Bronchial epithelial cell (primary cell): ENCODE data around the gene FOS. TPM values are rescaled to one million over a fixed set of nuclear protein-coding genes. Genes with fewer than 3 reads are reported as not detected.

Experiments used
- DNase-seq: peaks from one replicate; pipeline ENCODE4 v3.0.0-alpha.2; 2010; ENCODE audit warnings: low read depth
- FAIRE-seq: peaks from 2 replicates; lab custom pipeline; 2011; peaks lifted over from hg19 to GRCh38; lab: Jason Lieb, UNC
- H3K27me3 ChIP-seq: 2 replicates; pipeline ENCODE4 v1.5.1; 2011; ENCODE audit warnings: low read length; ENCODE audit not compliant: control insufficient read depth, insufficient read depth
- H3K36me3 ChIP-seq: 2 replicates; pipeline ENCODE4 v1.5.1; 2011; ENCODE audit warnings: low read length; ENCODE audit not compliant: control insufficient read depth, insufficient read depth
- H3K4me3 ChIP-seq: 2 replicates; pipeline ENCODE4 v1.5.1; 2011; ENCODE audit warnings: mild to moderate bottlenecking, low read depth, low read length, control low read depth
- CTCF ChIP-seq: IDR thresholded peaks from 2 replicates; pipeline ENCODE4 v1.5.1; 2011; ENCODE audit warnings: mild to moderate bottlenecking, moderate library complexity, low read length, control low read depth, inconsistent platforms; ENCODE audit not compliant: insufficient read depth, severe bottlenecking
- total RNA-seq: library from RNA; depleted of rRNA; stranded (reverse); fragments of >200 nt; gene quantifications from 2 replicates; pipeline ENCODE4 v1.2.1, GENCODE V29; 2014

The FOS gene
- total RNA-seq, 1 donor from 2014 or later: 143 TPM

GRCh38 chr14:75254901-75255584, 23.6 kb upstream of the FOS start:
- Histone ChIP-seq H3K36me3 (no peaks in the 10 kb centered on the region), H3K4me3 (no peak overlapping the region), H3K27me3 (no peaks in the 10 kb centered on the region)
- no peak for TF ChIP-seq CTCF
- DNase-seq (peak; percentile 92), FAIRE-seq (no peak)

- TF ChIP-seq CTCF: no peak
- no peaks in the 10 kb centered on the region for H3K36me3 ChIP-seq
- no peak for FAIRE-seq
- H3K27me3 ChIP-seq: no peaks in the 10 kb centered on the region
- no peak for DNase-seq
- H3K4me3 ChIP-seq: peak overlapping the region; percentile 0
These were observed 20.4 kb upstream of the FOS start for GRCh38 chr14:75258079-75258802.

- peak; percentile 99 for DNase-seq
- H3K36me3 ChIP-seq: no peaks in the 10 kb centered on the region
- peak; percentile 88 for FAIRE-seq
- H3K4me3 ChIP-seq: peak overlapping the region; percentile 36
- TF ChIP-seq CTCF: no peak
- no peaks in the 10 kb centered on the region for H3K27me3 ChIP-seq
These were observed 19.7 kb upstream of the FOS start for GRCh38 chr14:75258803-75259509.

GRCh38 chr14:75259510-75259855, 19.1 kb upstream of the FOS start:
- FAIRE-seq: no peak
- peak overlapping the region; percentile 36 for H3K4me3 ChIP-seq
- peak; percentile 36 for DNase-seq
- no peaks in the 10 kb centered on the region for H3K27me3 ChIP-seq
- H3K36me3 ChIP-seq: no peaks in the 10 kb centered on the region
- no peak for TF ChIP-seq CTCF

- FAIRE-seq: no peak
- H3K4me3 ChIP-seq: no peak overlapping the region
- H3K27me3 ChIP-seq: no peaks in the 10 kb centered on the region
- no peaks in the 10 kb centered on the region for H3K36me3 ChIP-seq
- no peak for TF ChIP-seq CTCF
- no peak for DNase-seq
These were observed 18.4 kb upstream of the FOS start for GRCh38 chr14:75260025-75260763.
